HepG2 (cell line): ENCODE data around the gene EEIG1. TPM values are rescaled to one million over a fixed set of nuclear protein-coding genes. Genes with fewer than 3 reads are reported as not detected.

Source experiments
- ATAC-seq: fragments of 200-7000 bp; cut with Tn5 transposase; 3 replicates; pipeline ENCODE4 v1.9.1; 2020; ENCODE audit warnings: mild to moderate bottlenecking, moderate library complexity
- BruUV-seq: library from RNA; stranded (reverse); fragments of 400-500 nt; replicated peaks from 2 replicates; lab custom pipeline; 2021; lab: Mats Ljungman, UMichigan
- CTCF ChIA-PET: fragments of 300-600 bp; formaldehyde crosslinking; extraction: SDS; loops from one replicate; lab custom pipeline; 2021; ENCODE audit warnings: low total read pairs, inconsistent platforms, low intra/inter-chr PET ratio; lab: Yijun Ruan, JAX
- POLR2A ChIA-PET: fragments of 350-600 bp; sonication (Branson Sonifier 250); formaldehyde crosslinking; loops from one replicate; lab custom pipeline; 2020; ENCODE audit warnings: antibody characterized with exemption, inconsistent platforms; lab: Yijun Ruan, JAX
- DNase-seq: peaks from one replicate; pipeline ENCODE4 v3.0.0-alpha.2; 2015; ENCODE audit warnings: low spot score
- FAIRE-seq: peaks from 3 replicates; lab custom pipeline; 2011; peaks lifted over from hg19 to GRCh38; lab: Jason Lieb, UNC
- H2AFZ ChIP-seq: one replicate; pipeline ENCODE4 v1.6.1; 2011; ENCODE audit warnings: low read length, inconsistent platforms
- H3K27ac ChIP-seq: fragments of 300-600 bp; 3 replicates; pipeline ENCODE4 v1.8.0; 2011; ENCODE audit warnings: mixed run types, mild to moderate bottlenecking, mixed read lengths, low read length, inconsistent platforms; ENCODE audit not compliant: insufficient read depth; ENCODE audit errors: extremely low read length
- H3K27me3 ChIP-seq, 2 experiments: fragments of 200-600 bp in 1 of 2; 2 replicates in 1 of 2; 3 replicates in 1 of 2; pipeline versions ENCODE4 v1.6.0 to v1.8.0; 2011; ENCODE audit warnings: low read length in 2 of 2, mild to moderate bottlenecking in 2 of 2, moderate library complexity in 2 of 2, inconsistent platforms in 1 of 2; ENCODE audit not compliant: insufficient read depth in 2 of 2, control insufficient read depth in 1 of 2
- H3K36me3 ChIP-seq, 2 experiments: fragments of 200-600 bp in 1 of 2; replicated peaks in 1 of 2; 2 replicates in 1 of 2; 3 replicates in 1 of 2; pipeline versions ENCODE4 v1.5.1 to v1.8.0; 2011; ENCODE audit warnings: low read length in 2 of 2, inconsistent platforms in 1 of 2; ENCODE audit not compliant: insufficient read depth in 2 of 2, control insufficient read depth in 1 of 2
- H3K4me1 ChIP-seq: 2 replicates; pipeline ENCODE4 v1.5.1; 2012; ENCODE audit warnings: low read length, inconsistent platforms; ENCODE audit not compliant: insufficient read depth
- H3K4me2 ChIP-seq: 2 replicates; pipeline ENCODE4 v1.6.0; 2011; ENCODE audit warnings: low read depth, low read length, inconsistent platforms
- H3K4me3 ChIP-seq, 3 experiments: fragments of 200-600 bp in 1 of 3; sonication (generic), shearing (Covaris generic) in 1 of 3; replicated peaks in 1 of 3; 2 replicates each; pipeline ENCODE4 v1.5.1; 2011 to 2016; ENCODE audit warnings: low read length in 3 of 3, inconsistent platforms in 2 of 3, low read depth in 2 of 3, mild to moderate bottlenecking in 2 of 3, control low read depth in 1 of 3, mixed read lengths in 1 of 3; ENCODE audit not compliant: insufficient read depth in 1 of 3
- H3K79me2 ChIP-seq: one replicate; pipeline ENCODE4 v1.6.1; 2011; ENCODE audit warnings: low read length, inconsistent platforms; ENCODE audit not compliant: insufficient read depth
- H3K9ac ChIP-seq: 2 replicates; pipeline ENCODE4 v1.6.0; 2011; ENCODE audit warnings: mild to moderate bottlenecking, low read depth, low read length, inconsistent platforms; ENCODE audit not compliant: insufficient read depth
- H3K9me3 ChIP-seq: 2 replicates; pipeline ENCODE4 v1.5.1; 2012; ENCODE audit warnings: mild to moderate bottlenecking, low read length
- H4K20me1 ChIP-seq: 2 replicates; pipeline ENCODE4 v1.6.0; 2011; ENCODE audit warnings: inconsistent platforms, mild to moderate bottlenecking, low read length, moderate library complexity; ENCODE audit not compliant: insufficient read depth
- ARNT ChIP-seq: fragments of 450-650 bp; IDR thresholded peaks from 2 replicates; pipeline ENCODE4 v1.6.1; 2017
- CC2D1A ChIP-seq: sonication (generic); formaldehyde crosslinking; IDR thresholded peaks from 2 replicates; pipeline ENCODE4 v1.8.1; 2023; ENCODE audit warnings: mild to moderate bottlenecking, missing genetic modification reagents
- DMAP1 ChIP-seq: IDR thresholded peaks from 2 replicates; pipeline ENCODE4 v1.6.1; 2016
- KMT2A ChIP-seq: sonication (generic); formaldehyde crosslinking; IDR thresholded peaks from 2 replicates; pipeline ENCODE4 v1.4.0; 2020; ENCODE audit warnings: missing genetic modification reagents
- PAWR ChIP-seq: sonication (generic); formaldehyde crosslinking; IDR thresholded peaks from 2 replicates; pipeline ENCODE4 v1.4.0; 2020; ENCODE audit warnings: missing genetic modification reagents, mild to moderate bottlenecking, borderline replicate concordance
- POLR2AphosphoS2 ChIP-seq: IDR thresholded peaks from 2 replicates; pipeline ENCODE4 v1.6.1; 2011; ENCODE audit warnings: low read depth, low read length, improper control_type of control experiment
- RNF219 ChIP-seq: sonication (generic); formaldehyde crosslinking; IDR thresholded peaks from 2 replicates; pipeline ENCODE4 v1.5.0; 2020; ENCODE audit warnings: mild to moderate bottlenecking, missing genetic modification reagents
- SRSF4 ChIP-seq: fragments of 200-400 bp; formaldehyde crosslinking; IDR thresholded peaks from one replicate; pipeline ENCODE4 v1.6.1; 2018; ENCODE audit warnings: mild to moderate bottlenecking, low read depth, low read length, moderate library complexity; ENCODE audit not compliant: poor library complexity, severe bottlenecking
- TAF1 ChIP-seq: sonication (generic); formaldehyde crosslinking; IDR thresholded peaks from 2 replicates; pipeline ENCODE4 v1.4.0; 2020; ENCODE audit warnings: missing genetic modification reagents
- YEATS4 ChIP-seq: sonication (generic); formaldehyde crosslinking; IDR thresholded peaks from 2 replicates; pipeline ENCODE4 v1.4.0; 2020; ENCODE audit warnings: missing genetic modification reagents, borderline replicate concordance
- ZBTB46 ChIP-seq: sonication (generic); formaldehyde crosslinking; IDR thresholded peaks from 2 replicates; pipeline ENCODE4 v1.4.0; 2020; ENCODE audit warnings: mild to moderate bottlenecking, missing genetic modification reagents, borderline replicate concordance
- ZBTB7A ChIP-seq: sonication (generic); formaldehyde crosslinking; IDR thresholded peaks from 2 replicates; pipeline ENCODE4 v1.8.0; 2022; ENCODE audit warnings: mild to moderate bottlenecking, missing genetic modification reagents
- ZMYM4 ChIP-seq: sonication (generic); formaldehyde crosslinking; IDR thresholded peaks from 2 replicates; pipeline ENCODE4 v1.8.1; 2023; ENCODE audit warnings: mild to moderate bottlenecking, missing genetic modification reagents
- ZNF501 ChIP-seq: sonication (generic); formaldehyde crosslinking; IDR thresholded peaks from 2 replicates; pipeline ENCODE4 v1.5.1; 2020; ENCODE audit warnings: mild to moderate bottlenecking, moderate library complexity, missing genetic modification reagents
- ZNF546 ChIP-seq: sonication (generic); formaldehyde crosslinking; conservative IDR thresholded peaks from 2 replicates; pipeline ENCODE4 v1.8.1; 2023; ENCODE audit warnings: mild to moderate bottlenecking, missing genetic modification reagents
- ZNF773 ChIP-seq: sonication (generic); formaldehyde crosslinking; IDR thresholded peaks from 2 replicates; pipeline ENCODE4 v1.4.0; 2020; ENCODE audit warnings: missing genetic modification reagents, borderline replicate concordance
- ZSCAN5A ChIP-seq: sonication (generic); formaldehyde crosslinking; IDR thresholded peaks from 2 replicates; pipeline ENCODE4 v1.8.0; 2022; ENCODE audit warnings: mild to moderate bottlenecking, missing genetic modification reagents, borderline replicate concordance
- WGBS: methylation state at CpG from one replicate; pipeline ENCODE4 v1.1.6; 2017; ENCODE audit warnings: low lambda C conversion rate; 5-methylcytosine and 5-hydroxymethylcytosine counted together
- in situ Hi-C: cut with HindIII; loops from 2 replicates; pipeline ENCODE4 v1.10.0; 2017; ENCODE audit warnings: low pct_unique_long_range_greater_than_20kb; ENCODE audit not compliant: extremely low pct_ligation_motif_present
- intact Hi-C: fragments of 100-400 bp; cut with micrococcal nuclease; formaldehyde crosslinking; loops from one replicate; pipeline ENCODE4 v1.10.0; 2022; ENCODE audit not compliant: unreplicated experiment
- polyA plus RNA-seq, 8 experiments: library from polyadenylated mRNA; depleted of rRNA in 3 of 8; stranded (reverse) in 7 of 8; unstranded in 1 of 8; fragments of >200 nt; fragmentation: Illumina TruSeq in 4 of 8; extraction: Trizol in 4 of 8; gene quantifications; 2 replicates each; pipeline versions ENCODE4 v1.2.1 to v1.2.3, GENCODE V29; 2011 to 2016; ENCODE audit warnings: low read depth in 4 of 8, missing spikeins in 1 of 8, mixed read lengths in 1 of 8; ENCODE audit not compliant: insufficient read depth in 1 of 8
- total RNA-seq, 5 experiments: library from RNA; depleted of rRNA; stranded (reverse); fragments of >200 nt; fragmentation: Illumina TruSeq; extraction: Trizol; gene quantifications; 2 replicates each; pipeline ENCODE4 v1.2.3, GENCODE V29; 2016; ENCODE audit warnings: low read depth in 1 of 5
- TF ChIP-seq, protein P1 (sequence below): sonication (generic); formaldehyde crosslinking; IDR thresholded peaks from 2 replicates; pipeline ENCODE4 v1.5.1; 2020; ENCODE audit warnings: missing genetic modification reagents, mild to moderate bottlenecking, borderline replicate concordance

Gene EEIG1
- total and polyA plus RNA-seq, 2 of the 13 experiments (the other 11 are each of a cell fraction or from before 2014, with no cell fraction given): 16.6 to 25.2 TPM

- WGBS: 9% methylated on average over 18 of the region's 18 CpGs
- intact Hi-C loops (no loop called here), in situ Hi-C loops (no loop called here)
- Histone ChIP-seq H3K79me2 (peaks cover 9% of the 10 kb centered on the region), H3K4me1 (peaks cover 57% of the 10 kb centered on the region), H3K9ac (no peak overlapping the region), H2AFZ (no peak overlapping the region), H3K4me3 (peak overlapping the region; percentile 32 to 73 (median 64); a peak in 5 of 6 replicates), H3K27me3 (peaks cover 0 to 28% of the 10 kb centered on the region in 2 experiments), H3K36me3 (peaks cover 0 to 2% of the 10 kb centered on the region in 2 experiments; a peak in 2 of 5 replicates), H3K9me3 (no peaks in the 10 kb centered on the region), H3K27ac (peak overlapping the region; percentile 31), H3K4me2 (peak overlapping the region; percentile 66), H4K20me1 (no peaks in the 10 kb centered on the region)
- no TSS peak for BruUV-seq
- ATAC-seq (peak; percentile 36), DNase-seq (peak; percentile 50), FAIRE-seq (no peak)
- CTCF ChIA-PET: no interaction called here
- POLR2A ChIA-PET: no interaction called here
- TF ChIP-seq, protein P1, sequence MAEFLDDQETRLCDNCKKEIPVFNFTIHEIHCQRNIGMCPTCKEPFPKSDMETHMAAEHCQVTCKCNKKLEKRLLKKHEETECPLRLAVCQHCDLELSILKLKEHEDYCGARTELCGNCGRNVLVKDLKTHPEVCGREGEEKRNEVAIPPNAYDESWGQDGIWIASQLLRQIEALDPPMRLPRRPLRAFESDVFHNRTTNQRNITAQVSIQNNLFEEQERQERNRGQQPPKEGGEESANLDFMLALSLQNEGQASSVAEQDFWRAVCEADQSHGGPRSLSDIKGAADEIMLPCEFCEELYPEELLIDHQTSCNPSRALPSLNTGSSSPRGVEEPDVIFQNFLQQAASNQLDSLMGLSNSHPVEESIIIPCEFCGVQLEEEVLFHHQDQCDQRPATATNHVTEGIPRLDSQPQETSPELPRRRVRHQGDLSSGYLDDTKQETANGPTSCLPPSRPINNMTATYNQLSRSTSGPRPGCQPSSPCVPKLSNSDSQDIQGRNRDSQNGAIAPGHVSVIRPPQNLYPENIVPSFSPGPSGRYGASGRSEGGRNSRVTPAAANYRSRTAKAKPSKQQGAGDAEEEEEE (CRISPR knock-in tag): no peak
- TF ChIP-seq ZNF501 (CRISPR knock-in tag): no peak; the same call in 1 of the 2 replicates
- TF ChIP-seq SRSF4: no peak
- TF ChIP-seq ZBTB46: 0 out of 2 replicates have a peak, but pooled peaks have one; percentile 45
- no peak for TF ChIP-seq PAWR (CRISPR knock-in tag)
- TF ChIP-seq ZSCAN5A (CRISPR knock-in tag): no peak
- TF ChIP-seq ZNF546 (CRISPR knock-in tag): no peak
- TF ChIP-seq ZNF773 (CRISPR knock-in tag): no peak
- no peak for TF ChIP-seq RNF219
- TF ChIP-seq YEATS4 (CRISPR knock-in tag): no peak
- no peak for TF ChIP-seq KMT2A (CRISPR knock-in tag)
- no peak for TF ChIP-seq POLR2AphosphoS2
- TF ChIP-seq CC2D1A (CRISPR knock-in tag): no peak
- no peak for TF ChIP-seq ZMYM4 (CRISPR knock-in tag)
- no peak for TF ChIP-seq ARNT
- TF ChIP-seq TAF1 (CRISPR knock-in tag): no peak
- TF ChIP-seq ZBTB7A: no peak
- TF ChIP-seq DMAP1 (CRISPR knock-in tag): no peak
Measured at GRCh38 chr9:127931092-127931881, 49.5 kb downstream of the EEIG1 start.
